ENCODE results near the gene UBAC2.

GRCh38 chr13:99412856-99413255, 212.2 kb downstream of the UBAC2 start:
- TF ChIP-seq CTCF (IDR thresholded peaks at IDR 0.05): no peak
- TF ChIP-seq EP300 (IDR thresholded peaks at IDR 0.05): no peak
- no peak for TF ChIP-seq POLR2A (IDR thresholded peaks at IDR 0.05)
